Measurements from ENCODE around the gene ZNF215. TPM values are rescaled to one million over a fixed set of nuclear protein-coding genes. Genes with fewer than 3 reads are reported as not detected.

The ZNF215 gene
- polyA plus RNA-seq, 2 of the 4 experiments (the other 2 are of a cell fraction) = 1.0 to 2.0 TPM

DNA sequence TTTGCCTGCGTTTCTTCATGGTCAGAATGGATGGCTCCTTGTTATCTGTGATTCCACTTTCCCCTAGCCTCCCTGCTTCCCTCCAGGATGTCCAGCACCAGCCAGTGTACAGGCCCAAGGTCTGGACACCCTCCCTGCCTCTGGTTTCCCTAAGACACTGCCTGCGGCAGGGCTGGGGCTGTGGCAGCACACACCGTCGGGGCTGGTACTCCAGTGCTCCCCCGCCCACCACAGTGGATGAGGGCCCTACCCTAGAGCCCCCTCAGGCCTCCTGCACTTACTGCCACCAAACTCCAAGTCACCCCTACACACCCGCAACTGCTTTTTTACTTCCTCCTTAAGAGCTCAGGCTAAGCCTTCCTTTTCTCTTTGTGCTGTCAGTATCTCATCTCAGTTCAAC, 65.0 kb downstream of the ZNF215 start:
- ChIA-PET POLR2A (no interaction called here), CTCF (no interaction called here)
- no peaks in the 10 kb centered on the region for H3K4me1 ChIP-seq
- FAIRE-seq (no peak), ATAC-seq (no peak; a peak in 1 of 6 replicates), DNase-seq (ENCODE audit: low read depth in 1 of 2, low spot score in 1 of 2) (no peak)
- no peak overlapping the region for H3K27ac ChIP-seq
- no peak overlapping the region for H3K4me3 ChIP-seq
- no peaks in the 10 kb centered on the region for H3K9me3 ChIP-seq
- WGBS (ENCODE audit: missing lambda C conversion rate) = 18% methylated on average over 6 of the region's 6 CpGs
- TF ChIP-seq NPAS2 (CRISPR knock-in tag; IDR thresholded peaks at IDR 0.05; ENCODE audit: borderline replicate concordance) = no peak
- no peak for TF ChIP-seq MAZ (IDR thresholded peaks at IDR 0.05; ENCODE audit: borderline replicate concordance, low read depth, low read length)
- H3K4me2 ChIP-seq = no peak overlapping the region

DNA sequence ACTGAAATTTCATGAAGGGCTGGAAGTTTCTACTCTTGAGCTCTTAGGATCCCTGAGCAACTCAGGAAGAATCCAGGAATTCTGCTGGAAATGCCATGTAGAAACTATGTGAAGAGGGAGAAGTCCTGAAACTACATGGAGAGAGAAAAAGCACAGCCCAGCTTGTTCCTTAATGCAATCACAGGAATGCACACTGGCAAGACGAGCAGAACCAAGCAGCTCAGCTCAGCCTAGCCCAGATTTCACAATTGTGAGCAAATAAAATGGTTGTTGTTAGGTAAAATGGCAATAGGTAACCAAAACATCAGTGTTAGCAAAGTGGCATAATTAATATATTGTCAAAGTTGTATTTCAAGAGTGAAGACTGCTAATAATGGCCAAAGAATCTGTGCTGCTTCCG, 65.8 kb downstream of the ZNF215 start:
- no peak for TF ChIP-seq HDAC2 (IDR thresholded peaks at IDR 0.05)
- no peak for TF ChIP-seq POLR2A (IDR thresholded peaks at IDR 0.05; ENCODE audit: low read length)
- no peak for TF ChIP-seq HOXB5 (CRISPR knock-in tag; IDR thresholded peaks at IDR 0.05)
- TF ChIP-seq, protein P1, sequence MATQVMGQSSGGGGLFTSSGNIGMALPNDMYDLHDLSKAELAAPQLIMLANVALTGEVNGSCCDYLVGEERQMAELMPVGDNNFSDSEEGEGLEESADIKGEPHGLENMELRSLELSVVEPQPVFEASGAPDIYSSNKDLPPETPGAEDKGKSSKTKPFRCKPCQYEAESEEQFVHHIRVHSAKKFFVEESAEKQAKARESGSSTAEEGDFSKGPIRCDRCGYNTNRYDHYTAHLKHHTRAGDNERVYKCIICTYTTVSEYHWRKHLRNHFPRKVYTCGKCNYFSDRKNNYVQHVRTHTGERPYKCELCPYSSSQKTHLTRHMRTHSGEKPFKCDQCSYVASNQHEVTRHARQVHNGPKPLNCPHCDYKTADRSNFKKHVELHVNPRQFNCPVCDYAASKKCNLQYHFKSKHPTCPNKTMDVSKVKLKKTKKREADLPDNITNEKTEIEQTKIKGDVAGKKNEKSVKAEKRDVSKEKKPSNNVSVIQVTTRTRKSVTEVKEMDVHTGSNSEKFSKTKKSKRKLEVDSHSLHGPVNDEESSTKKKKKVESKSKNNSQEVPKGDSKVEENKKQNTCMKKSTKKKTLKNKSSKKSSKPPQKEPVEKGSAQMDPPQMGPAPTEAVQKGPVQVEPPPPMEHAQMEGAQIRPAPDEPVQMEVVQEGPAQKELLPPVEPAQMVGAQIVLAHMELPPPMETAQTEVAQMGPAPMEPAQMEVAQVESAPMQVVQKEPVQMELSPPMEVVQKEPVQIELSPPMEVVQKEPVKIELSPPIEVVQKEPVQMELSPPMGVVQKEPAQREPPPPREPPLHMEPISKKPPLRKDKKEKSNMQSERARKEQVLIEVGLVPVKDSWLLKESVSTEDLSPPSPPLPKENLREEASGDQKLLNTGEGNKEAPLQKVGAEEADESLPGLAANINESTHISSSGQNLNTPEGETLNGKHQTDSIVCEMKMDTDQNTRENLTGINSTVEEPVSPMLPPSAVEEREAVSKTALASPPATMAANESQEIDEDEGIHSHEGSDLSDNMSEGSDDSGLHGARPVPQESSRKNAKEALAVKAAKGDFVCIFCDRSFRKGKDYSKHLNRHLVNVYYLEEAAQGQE (IDR thresholded peaks at IDR 0.05) = no peak
- no peak for TF ChIP-seq EHMT2 (IDR thresholded peaks at IDR 0.05; ENCODE audit: low read depth)
- no peak for TF ChIP-seq CHD2 (IDR thresholded peaks at IDR 0.05; ENCODE audit: low read length, partially characterized antibody)
- TF ChIP-seq ZFP36 (IDR thresholded peaks at IDR 0.05; ENCODE audit: borderline replicate concordance, partially characterized antibody) = no peak
- no peak for TF ChIP-seq FOXS1 (CRISPR knock-in tag; IDR thresholded peaks at IDR 0.05)
- TF ChIP-seq RFX5 (IDR thresholded peaks at IDR 0.05) = no peak
- TF ChIP-seq ESRRA (IDR thresholded peaks at IDR 0.05; ENCODE audit: borderline replicate concordance, low read length) = no peak
- TF ChIP-seq ZC3H11A (IDR thresholded peaks at IDR 0.05) = no peak
- TF ChIP-seq, protein P2, sequence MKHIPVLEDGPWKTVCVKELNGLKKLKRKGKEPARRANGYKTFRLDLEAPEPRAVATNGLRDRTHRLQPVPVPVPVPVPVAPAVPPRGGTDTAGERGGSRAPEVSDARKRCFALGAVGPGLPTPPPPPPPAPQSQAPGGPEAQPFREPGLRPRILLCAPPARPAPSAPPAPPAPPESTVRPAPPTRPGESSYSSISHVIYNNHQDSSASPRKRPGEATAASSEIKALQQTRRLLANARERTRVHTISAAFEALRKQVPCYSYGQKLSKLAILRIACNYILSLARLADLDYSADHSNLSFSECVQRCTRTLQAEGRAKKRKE (CRISPR knock-in tag; IDR thresholded peaks at IDR 0.05; ENCODE audit: low read depth) = no peak
- TF ChIP-seq ZNF302 (CRISPR knock-in tag; IDR thresholded peaks at IDR 0.05) = no peak
- TF ChIP-seq TFCP2L1 (CRISPR knock-in tag; IDR thresholded peaks at IDR 0.05) = no peak
- no peak for TF ChIP-seq CBX8 (IDR thresholded peaks at IDR 0.05)
- FAIRE-seq (no peak), DNase-seq (ENCODE audit: low read depth in 1 of 2, low spot score in 1 of 2) (no peak), ATAC-seq (no peak)
- H3K4me2 ChIP-seq = no peak overlapping the region
- H3K9me3 ChIP-seq = no peaks in the 10 kb centered on the region
- H3K27ac ChIP-seq = no peak overlapping the region
- ChIA-PET CTCF (no interaction called here), POLR2A (no interaction called here)
- WGBS (ENCODE audit: missing lambda C conversion rate) = 59% methylated on average over 2 of the region's 2 CpGs
- no peak overlapping the region for H3K4me3 ChIP-seq
- H3K4me1 ChIP-seq = no peaks in the 10 kb centered on the region

- FAIRE-seq = no peak
- ChIA-PET POLR2A (no interaction called here), CTCF (no interaction called here)
- no peak for DNase-seq (ENCODE audit: low read depth in 1 of 2, low spot score in 1 of 2)
- 0 out of 6 replicates have a peak, but pooled peaks of 1 of the 2 experiments have one; percentile 39 for ATAC-seq
- no peaks in the 10 kb centered on the region for H3K9me3 ChIP-seq
- no peak overlapping the region for H3K27ac ChIP-seq
- no peaks in the 10 kb centered on the region for H3K4me1 ChIP-seq
- H3K4me3 ChIP-seq = no peak overlapping the region
- 14% methylated on average over 11 of the region's 11 CpGs for WGBS (ENCODE audit: missing lambda C conversion rate)
- H3K4me2 ChIP-seq = no peak overlapping the region
- TF ChIP-seq, protein P3, sequence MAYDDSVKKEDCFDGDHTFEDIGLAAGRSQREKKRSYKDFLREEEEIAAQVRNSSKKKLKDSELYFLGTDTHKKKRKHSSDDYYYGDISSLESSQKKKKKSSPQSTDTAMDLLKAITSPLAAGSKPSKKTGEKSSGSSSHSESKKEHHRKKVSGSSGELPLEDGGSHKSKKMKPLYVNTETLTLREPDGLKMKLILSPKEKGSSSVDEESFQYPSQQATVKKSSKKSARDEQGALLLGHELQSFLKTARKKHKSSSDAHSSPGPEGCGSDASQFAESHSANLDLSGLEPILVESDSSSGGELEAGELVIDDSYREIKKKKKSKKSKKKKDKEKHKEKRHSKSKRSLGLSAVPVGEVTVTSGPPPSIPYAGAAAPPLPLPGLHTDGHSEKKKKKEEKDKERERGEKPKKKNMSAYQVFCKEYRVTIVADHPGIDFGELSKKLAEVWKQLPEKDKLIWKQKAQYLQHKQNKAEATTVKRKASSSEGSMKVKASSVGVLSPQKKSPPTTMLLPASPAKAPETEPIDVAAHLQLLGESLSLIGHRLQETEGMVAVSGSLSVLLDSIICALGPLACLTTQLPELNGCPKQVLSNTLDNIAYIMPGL (CRISPR knock-in tag; IDR thresholded peaks at IDR 0.05; ENCODE audit: borderline replicate concordance) = no peak
- TF ChIP-seq EHF (CRISPR knock-in tag; IDR thresholded peaks at IDR 0.05) = no peak
- TF ChIP-seq MYC (IDR thresholded peaks at IDR 0.05; ENCODE audit: borderline replicate concordance, low read length) = no peak
- no peak for TF ChIP-seq JUN (IDR thresholded peaks at IDR 0.05)
- TF ChIP-seq EHMT2 (IDR thresholded peaks at IDR 0.05; ENCODE audit: low read depth) = no peak
- TF ChIP-seq BCL3 (IDR thresholded peaks at IDR 0.05) = no peak
- TF ChIP-seq TFCP2L1 (CRISPR knock-in tag; IDR thresholded peaks at IDR 0.05) = no peak
- TF ChIP-seq KDM5A (IDR thresholded peaks at IDR 0.05) = no peak
- no peak for TF ChIP-seq RAD21 (conservative IDR thresholded peaks at IDR 0.05 in 1 of 2, IDR thresholded peaks at IDR 0.05 in 1 of 2)
- no peak for TF ChIP-seq POLR2A (IDR thresholded peaks at IDR 0.05; ENCODE audit: low read length)
- no peak for TF ChIP-seq PBX3 (IDR thresholded peaks at IDR 0.05)
Measured at GRCh38 chr11:6992457-6993417, 66.5 kb downstream of the ZNF215 start.

All from A549 (cell line).